Neuron (in vitro differentiated cells): ENCODE data around the gene NCS1.

Experiments
- H2AFZ ChIP-seq: one replicate; pipeline ENCODE4 v1.6.1; 2013; ENCODE audit warnings: low read depth, mild to moderate bottlenecking, inconsistent platforms, low read length, moderate library complexity
- H3K27me3 ChIP-seq: one replicate; pipeline ENCODE4 v1.6.1; 2013; ENCODE audit warnings: low read length; ENCODE audit not compliant: insufficient read depth
- H3K36me3 ChIP-seq: one replicate; pipeline ENCODE4 v1.6.1; 2013; ENCODE audit warnings: low read length; ENCODE audit not compliant: insufficient read depth
- H3K4me1 ChIP-seq: one replicate; pipeline ENCODE4 v1.6.1; 2013; ENCODE audit warnings: low read length; ENCODE audit not compliant: insufficient read depth
- H3K4me3 ChIP-seq: 2 replicates; pipeline ENCODE4 v1.5.1; 2013; ENCODE audit warnings: mild to moderate bottlenecking, low read length, moderate library complexity
- H3K9me3 ChIP-seq: one replicate; pipeline ENCODE4 v1.6.1; 2013; ENCODE audit warnings: low read length

The NCS1 gene

GRCh38 chr9:130285271-130285670 is 113.1 kb downstream of the NCS1 start:
- no peaks in the 10 kb centered on the region for H3K4me1 ChIP-seq
- no peak overlapping the region for H3K4me3 ChIP-seq
- no peak overlapping the region for H2AFZ ChIP-seq
- H3K27me3 ChIP-seq = peaks cover 8% of the 10 kb centered on the region
- H3K9me3 ChIP-seq = no peaks in the 10 kb centered on the region
- no peaks in the 10 kb centered on the region for H3K36me3 ChIP-seq

- Histone ChIP-seq H3K9me3 (no peaks in the 10 kb centered on the region), H3K27me3 (peaks cover 8% of the 10 kb centered on the region), H3K4me1 (no peaks in the 10 kb centered on the region), H2AFZ (no peak overlapping the region), H3K36me3 (no peaks in the 10 kb centered on the region), H3K4me3 (no peak overlapping the region)
Measured at GRCh38 chr9:130286072-130286770, 114.0 kb downstream of the NCS1 start.
